Measurements from ENCODE around the gene RABEP1.

The RABEP1 gene

GRCh38 chr17:5325851-5326250 lies 43.8 kb downstream of the RABEP1 start:
- ChIA-PET POLR2A (no interaction called here), CTCF (no interaction called here)
- no peak for TF ChIP-seq CTCF (IDR thresholded peaks at IDR 0.05; ENCODE audit: control extremely low read depth, extremely low read depth, low read depth, missing control alignments)
- DNase-seq (ENCODE audit: extremely low spot score) = no peak

GRCh38 chr17:5329784-5330557 lies 47.9 kb downstream of the RABEP1 start:
- peak; percentile 21 for DNase-seq (ENCODE audit: extremely low spot score)
- CTCF ChIA-PET = interaction anchor here (1.5 kb wide), 1 partner anchor 8 kb away, joined by 3 read pairs; no protein-coding TSS in a partner anchor
- POLR2A ChIA-PET = no interaction called here
- TF ChIP-seq CTCF (IDR thresholded peaks at IDR 0.05; ENCODE audit: control extremely low read depth, extremely low read depth, low read depth, missing control alignments) = no peak

- no peak for DNase-seq (ENCODE audit: extremely low spot score)
- CTCF ChIA-PET = interaction anchor here (1.5 to 1.8 kb wide), 3 partner anchors 9 to 108 kb away, joined by 3 to 6 read pairs (median 6); partner anchors contain the start of gene C1QBP
Measured at GRCh38 chr17:5330981-5331380, 48.9 kb downstream of the RABEP1 start.

GRCh38 chr17:5331506-5331905 lies 49.4 kb downstream of the RABEP1 start:
- no peak for TF ChIP-seq CTCF (IDR thresholded peaks at IDR 0.05; ENCODE audit: control extremely low read depth, extremely low read depth, low read depth, missing control alignments)
- DNase-seq (ENCODE audit: extremely low spot score) = no peak
- CTCF ChIA-PET = interaction anchor here (1.1 to 1.8 kb wide), 5 partner anchors 12 to 107 kb away, joined by 3 to 6 read pairs (median 4); partner anchors contain the start of gene C1QBP
- POLR2A ChIA-PET = no interaction called here

More at GRCh38 chr17:5330981-5331380, 48.9 kb downstream of the RABEP1 start:
- POLR2A ChIA-PET = no interaction called here
- no peak for TF ChIP-seq CTCF (IDR thresholded peaks at IDR 0.05; ENCODE audit: control extremely low read depth, extremely low read depth, low read depth, missing control alignments)

- no peak for TF ChIP-seq CTCF (IDR thresholded peaks at IDR 0.05; ENCODE audit: control extremely low read depth, extremely low read depth, low read depth, missing control alignments)
- DNase-seq (ENCODE audit: extremely low spot score) = no peak
- CTCF ChIA-PET = interaction anchor here (2.3 kb wide), 1 partner anchor 13 kb away, joined by 6 read pairs; no protein-coding TSS in a partner anchor
- POLR2A ChIA-PET = no interaction called here
Measured at GRCh38 chr17:5344914-5345313, 62.8 kb downstream of the RABEP1 start.

GRCh38 chr17:5352681-5353289 lies 70.7 kb downstream of the RABEP1 start:
- no peak for DNase-seq (ENCODE audit: extremely low spot score)
- POLR2A ChIA-PET = no interaction called here
- CTCF ChIA-PET = interaction anchor here (3.0 kb wide), 1 partner anchor 38 kb away, joined by 6 read pairs; no protein-coding TSS in a partner anchor
- no peak for TF ChIP-seq CTCF (IDR thresholded peaks at IDR 0.05; ENCODE audit: control extremely low read depth, extremely low read depth, low read depth, missing control alignments)
